A673 (cell line): ENCODE measurements around the gene OOSP4A. TPM values are rescaled to one million over a fixed set of nuclear protein-coding genes. Genes with fewer than 3 reads are reported as not detected.
"Not testable (repeated sequence)": the region's sequence is repeated elsewhere in the genome, so short reads cannot be mapped to it uniquely, and the experiment has no call there.

Experiments used
- BruUV-seq: library from RNA; stranded (reverse); fragments of 400-500 nt; replicated peaks from 2 replicates; lab custom pipeline; 2021; lab: Mats Ljungman, UMichigan
- CTCF ChIA-PET: fragments of 300-600 bp; sonication (Branson Sonifier 250); formaldehyde crosslinking; loops from one replicate; lab custom pipeline; 2022; ENCODE audit warnings: antibody characterized with exemption; lab: Charles Lee
- POLR2A ChIA-PET: fragments of 300-600 bp; sonication (Branson Sonifier 250); formaldehyde crosslinking; loops from one replicate; lab custom pipeline; 2022; ENCODE audit warnings: antibody characterized with exemption; ENCODE audit not compliant: low non-redundant PET; lab: Charles Lee
- DNase-seq: peaks from one replicate; pipeline ENCODE4 v3.0.0-alpha.2; 2015; ENCODE audit warnings: low spot score
- H3K27ac ChIP-seq: fragments of 200-600 bp; sonication (generic); 2 replicates; pipeline ENCODE4 v1.5.1; 2016; ENCODE audit warnings: mixed run types, low read depth, mild to moderate bottlenecking, mixed read lengths, antibody characterized with exemption, low read length; ENCODE audit not compliant: poor library complexity, severe bottlenecking
- H3K27me3 ChIP-seq: fragments of 200-600 bp; sonication (generic); replicated peaks from 2 replicates; pipeline ENCODE4 v1.6.1; 2017; ENCODE audit warnings: mixed run types, low read depth, mild to moderate bottlenecking, mixed read lengths, antibody characterized with exemption, low read length; ENCODE audit not compliant: insufficient read depth, poor library complexity
- H3K36me3 ChIP-seq: fragments of 200-600 bp; sonication (generic); 2 replicates; pipeline ENCODE4 v1.6.1; 2016; ENCODE audit warnings: mixed run types, mild to moderate bottlenecking, mixed read lengths, antibody characterized with exemption, low read length; ENCODE audit not compliant: insufficient read depth, poor library complexity, severe bottlenecking
- H3K4me1 ChIP-seq: fragments of 200-600 bp; sonication (generic); 2 replicates; pipeline ENCODE4 v1.6.1; 2017; ENCODE audit warnings: mixed run types, mild to moderate bottlenecking, mixed read lengths, antibody characterized with exemption, low read length; ENCODE audit not compliant: insufficient read depth, poor library complexity, severe bottlenecking
- H3K4me3 ChIP-seq: fragments of 200-600 bp; sonication (generic); 2 replicates; pipeline ENCODE4 v1.5.1; 2016; ENCODE audit warnings: low read depth, mixed run types, mild to moderate bottlenecking, mixed read lengths, low read length; ENCODE audit not compliant: poor library complexity, severe bottlenecking
- H3K9me3 ChIP-seq: fragments of 200-600 bp; sonication (generic); 2 replicates; pipeline ENCODE4 v1.6.1; 2016; ENCODE audit warnings: mixed run types, low read depth, mild to moderate bottlenecking, mixed read lengths, antibody characterized with exemption, low read length; ENCODE audit not compliant: poor library complexity, severe bottlenecking
- CTCF ChIP-seq: fragments of 300-800, 200-600 bp; sonication (generic); conservative IDR thresholded peaks from 2 replicates; pipeline ENCODE4 v1.5.1; 2017; ENCODE audit warnings: low read depth, mild to moderate bottlenecking, antibody characterized with exemption, low read length, moderate library complexity, mixed read lengths
- EZH2 ChIP-seq: fragments of 200-600 bp; sonication (generic); IDR thresholded peaks from 2 replicates; pipeline ENCODE4 v1.6.1; 2017; ENCODE audit warnings: borderline replicate concordance, low read depth, mild to moderate bottlenecking, mixed read lengths, antibody characterized with exemption, low read length; ENCODE audit not compliant: poor library complexity, severe bottlenecking
- intact Hi-C: fragments of 100-400 bp; cut with micrococcal nuclease; formaldehyde crosslinking; loops from one replicate; pipeline ENCODE4 v1.10.0; 2022; ENCODE audit not compliant: unreplicated experiment
- total RNA-seq: library from RNA; stranded (reverse); gene quantifications from 2 replicates; pipeline ENCODE4 v1.2.3, GENCODE V29; 2021

The OOSP4A gene
- total RNA-seq, 1 experiment from 2014 or later, result not detected

- ChIA-PET CTCF (no interaction called here), POLR2A (no interaction called here)
- no peak overlapping the region for H3K27ac ChIP-seq
- H3K27me3 ChIP-seq, result peaks cover 16% of the 10 kb centered on the region
- no peaks in the 10 kb centered on the region for H3K36me3 ChIP-seq
- no peak overlapping the region for H3K4me3 ChIP-seq
- DNase-seq, result no peak
- no TSS peak for BruUV-seq
- H3K4me1 ChIP-seq, result no peaks in the 10 kb centered on the region
- H3K9me3 ChIP-seq, result no peaks in the 10 kb centered on the region
- intact Hi-C loops, result no loop called here
- TF ChIP-seq CTCF, result no peak
- TF ChIP-seq EZH2, result no peak
These were observed 17.4 kb downstream of the OOSP4A start for GRCh38 chr11:59981106-59981770.

GRCh38 chr11:59982037-59982436 is 18.2 kb downstream of the OOSP4A start:
- DNase-seq, BruUV-seq, intact Hi-C loops, H3K9me3 ChIP-seq, CTCF ChIA-PET, H3K36me3 ChIP-seq, H3K4me1 ChIP-seq, POLR2A ChIA-PET, H3K27ac ChIP-seq, H3K4me3 ChIP-seq: not testable (repeated sequence)
- H3K27me3 ChIP-seq, result peaks cover 12% of the 10 kb centered on the region

GRCh38 chr11:59983212-59983611 is 19.4 kb downstream of the OOSP4A start:
- intact Hi-C loops, result no loop called here
- Histone ChIP-seq H3K36me3 (no peaks in the 10 kb centered on the region), H3K27ac (no peak overlapping the region), H3K4me1 (no peaks in the 10 kb centered on the region), H3K4me3 (no peak overlapping the region), H3K9me3 (no peaks in the 10 kb centered on the region), H3K27me3 (peaks cover 12% of the 10 kb centered on the region)
- DNase-seq, result no peak
- BruUV-seq, result no TSS peak
- CTCF ChIA-PET, result no interaction called here
- POLR2A ChIA-PET, result no interaction called here
- no peak for TF ChIP-seq CTCF

- POLR2A ChIA-PET, result no interaction called here
- no peak overlapping the region for H3K27ac ChIP-seq
- H3K36me3 ChIP-seq, result no peaks in the 10 kb centered on the region
- peaks cover 3% of the 10 kb centered on the region for H3K27me3 ChIP-seq
- no peaks in the 10 kb centered on the region for H3K4me1 ChIP-seq
- no peak for DNase-seq
- no peaks in the 10 kb centered on the region for H3K9me3 ChIP-seq
- H3K4me3 ChIP-seq, result no peak overlapping the region
- CTCF ChIA-PET, result no interaction called here
- TF ChIP-seq EZH2 (no peak), CTCF (no peak)
- intact Hi-C loops, result no loop called here
- no TSS peak for BruUV-seq
These were observed 20.5 kb downstream of the OOSP4A start for GRCh38 chr11:59984368-59984767.
